Gastroesophageal sphincter (tissue), 4 donors: Measurements from ENCODE around the gene KL. TPM values are rescaled to one million over a fixed set of nuclear protein-coding genes. Genes with fewer than 3 reads are reported as not detected.

Experiments
- ATAC-seq: fragments of 150-250 bp; one replicate; pipeline ENCODE4 v1.9.1; 2016; ENCODE audit warnings: mild to moderate bottlenecking, moderate library complexity
- H3K27ac ChIP-seq, 4 donors: fragments of 200-600 bp; sonication (generic) in 3 of 4; 1 replicate in 3 of 4; 2 replicates in 1 of 4; pipeline ENCODE4 v1.5.1; 2016 to 2019
- H3K27me3 ChIP-seq: fragments of 200-600 bp; sonication (generic); one replicate; pipeline ENCODE4 v1.5.1; 2019
- H3K36me3 ChIP-seq, 2 donors: fragments of 200-600 bp; sonication (generic); one replicate each; pipeline ENCODE4 v1.5.1; 2019; ENCODE audit warnings: control low read depth in 1 of 2
- H3K4me1 ChIP-seq, 3 donors: fragments of 200-600 bp; sonication (generic); 1 replicate in 2 of 3; 2 replicates in 1 of 3; pipeline ENCODE4 v1.5.1; 2016 to 2019; ENCODE audit warnings: control low read depth in 2 of 3
- H3K4me3 ChIP-seq, 2 donors: fragments of 200-600 bp; sonication (generic); one replicate each; pipeline ENCODE4 v1.5.1; 2019; ENCODE audit warnings: mild to moderate bottlenecking in 1 of 2, moderate library complexity in 1 of 2
- H3K9me3 ChIP-seq, 3 donors: fragments of 200-600 bp; sonication (generic); one replicate each; pipeline ENCODE4 v1.5.1; 2017 to 2019; ENCODE audit warnings: control low read depth in 2 of 3
- EP300 ChIP-seq: sonication (generic); formaldehyde crosslinking; IDR thresholded peaks from one replicate; pipeline ENCODE4 v1.6.1; 2017; ENCODE audit warnings: antibody characterized with exemption, mild to moderate bottlenecking
- POLR2A ChIP-seq, 2 donors: fragments of 450-650 bp; IDR thresholded peaks; one replicate each; pipeline ENCODE4 v1.6.1; 2017; ENCODE audit warnings: antibody characterized with exemption in 2 of 2, mild to moderate bottlenecking in 2 of 2, moderate library complexity in 1 of 2
- POLR2AphosphoS5 ChIP-seq: sonication (generic); formaldehyde crosslinking; IDR thresholded peaks from one replicate; pipeline ENCODE4 v1.6.1; 2017; ENCODE audit warnings: antibody characterized with exemption
- WGBS, 2 donors: methylation state at CpG; one replicate each; pipeline ENCODE4 v1.1.5; 2018; ENCODE audit warnings: low coverage in 1 of 2; 5-methylcytosine and 5-hydroxymethylcytosine counted together
- total RNA-seq, 4 donors: library from RNA; depleted of rRNA; stranded (reverse); fragments of >200 nt; gene quantifications; one replicate each; pipeline ENCODE4 v1.1.0, GENCODE V29; 2016
- TF ChIP-seq, protein P1 (sequence below), 4 experiments: fragments of 200-600 bp in 2 of 4; fragments of 450-650 bp in 2 of 4; sonication (generic) in 1 of 4; IDR thresholded peaks; one replicate each; pipeline ENCODE4 v1.5.1; 2017 to 2019; ENCODE audit warnings: antibody characterized with exemption in 4 of 4, mild to moderate bottlenecking in 2 of 4, moderate library complexity in 2 of 4

The KL gene
- total RNA-seq, 4 donors from 2014 or later, result 1.7 to 6.6 (median 3.4) TPM

DNA sequence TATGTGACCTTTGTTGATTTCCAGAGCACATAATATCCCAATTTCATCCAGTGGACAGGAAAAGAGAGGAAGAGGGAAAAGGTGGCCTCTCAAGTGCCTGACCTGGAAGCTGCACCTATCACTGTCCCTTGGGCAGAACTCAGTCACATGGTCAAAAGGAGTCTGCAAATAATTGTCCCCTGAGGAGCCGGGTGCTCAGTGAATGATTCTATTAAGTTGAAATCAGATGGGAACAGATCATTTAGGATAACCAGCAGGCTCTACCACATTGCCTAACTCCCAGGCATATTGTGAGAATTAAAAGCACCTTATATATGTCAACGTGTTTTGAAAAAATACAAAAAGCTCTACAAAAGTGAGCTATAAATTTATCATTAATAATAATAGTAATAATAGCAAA, 6.8 kb downstream of the KL start:
- Histone ChIP-seq H3K27ac (no peak overlapping the region), H3K4me1 (peaks cover 0 to 5% (median 0%) of the 10 kb centered on the region in 3 donors), H3K36me3 (no peaks in the 10 kb centered on the region), H3K4me3 (no peak overlapping the region), H3K27me3 (no peaks in the 10 kb centered on the region), H3K9me3 (no peaks in the 10 kb centered on the region)
- TF ChIP-seq, protein P1, sequence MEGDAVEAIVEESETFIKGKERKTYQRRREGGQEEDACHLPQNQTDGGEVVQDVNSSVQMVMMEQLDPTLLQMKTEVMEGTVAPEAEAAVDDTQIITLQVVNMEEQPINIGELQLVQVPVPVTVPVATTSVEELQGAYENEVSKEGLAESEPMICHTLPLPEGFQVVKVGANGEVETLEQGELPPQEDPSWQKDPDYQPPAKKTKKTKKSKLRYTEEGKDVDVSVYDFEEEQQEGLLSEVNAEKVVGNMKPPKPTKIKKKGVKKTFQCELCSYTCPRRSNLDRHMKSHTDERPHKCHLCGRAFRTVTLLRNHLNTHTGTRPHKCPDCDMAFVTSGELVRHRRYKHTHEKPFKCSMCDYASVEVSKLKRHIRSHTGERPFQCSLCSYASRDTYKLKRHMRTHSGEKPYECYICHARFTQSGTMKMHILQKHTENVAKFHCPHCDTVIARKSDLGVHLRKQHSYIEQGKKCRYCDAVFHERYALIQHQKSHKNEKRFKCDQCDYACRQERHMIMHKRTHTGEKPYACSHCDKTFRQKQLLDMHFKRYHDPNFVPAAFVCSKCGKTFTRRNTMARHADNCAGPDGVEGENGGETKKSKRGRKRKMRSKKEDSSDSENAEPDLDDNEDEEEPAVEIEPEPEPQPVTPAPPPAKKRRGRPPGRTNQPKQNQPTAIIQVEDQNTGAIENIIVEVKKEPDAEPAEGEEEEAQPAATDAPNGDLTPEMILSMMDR (IDR thresholded peaks at IDR 0.05), result no peak
- TF ChIP-seq POLR2AphosphoS5 (no peak), POLR2A (IDR thresholded peaks at IDR 0.05) (no peak)
- no peak for ATAC-seq
- WGBS, 2 donors, result 78 to 79% methylated on average over 2 of the region's 2 CpGs

DNA sequence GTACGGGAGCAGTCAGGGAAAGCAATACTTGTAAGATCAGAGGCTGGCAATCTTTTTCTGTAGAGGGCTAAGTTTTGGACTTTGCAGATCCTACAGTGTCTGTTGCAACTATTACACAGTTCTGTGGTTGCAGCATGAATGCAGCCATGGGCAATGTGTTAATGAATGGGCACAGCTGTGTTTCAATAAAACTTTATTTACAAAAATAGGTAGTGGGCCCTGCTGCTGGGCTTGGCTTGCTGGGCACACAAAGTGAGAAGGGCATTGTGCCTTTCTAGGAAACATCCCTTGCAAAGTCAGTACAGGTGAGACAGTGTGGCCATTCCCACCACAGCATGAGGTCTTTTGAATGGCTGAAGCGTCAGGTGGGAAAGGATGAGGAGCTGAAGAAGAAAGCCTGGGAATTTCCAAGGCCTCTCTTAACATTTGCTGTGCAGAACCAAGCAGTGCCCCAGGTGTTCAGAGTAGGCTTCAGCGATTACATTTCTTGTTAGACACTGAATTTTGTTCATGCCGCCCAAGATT, 9.1 kb downstream of the KL start:
- H3K27me3 ChIP-seq, result no peaks in the 10 kb centered on the region
- H3K27ac ChIP-seq, result no peak overlapping the region
- no peak for TF ChIP-seq POLR2AphosphoS5
- TF ChIP-seq, protein P1 (IDR thresholded peaks at IDR 0.05), result no peak
- no peak for TF ChIP-seq EP300
- TF ChIP-seq POLR2A (IDR thresholded peaks at IDR 0.05), result no peak
- no peaks in the 10 kb centered on the region for H3K36me3 ChIP-seq
- no peak for ATAC-seq
- no peaks in the 10 kb centered on the region for H3K9me3 ChIP-seq
- H3K4me1 ChIP-seq, result no peaks in the 10 kb centered on the region
- no peak overlapping the region for H3K4me3 ChIP-seq
- 67 to 73% methylated on average over 3 to 4 of the region's 4 CpGs for WGBS, 2 donors

DNA sequence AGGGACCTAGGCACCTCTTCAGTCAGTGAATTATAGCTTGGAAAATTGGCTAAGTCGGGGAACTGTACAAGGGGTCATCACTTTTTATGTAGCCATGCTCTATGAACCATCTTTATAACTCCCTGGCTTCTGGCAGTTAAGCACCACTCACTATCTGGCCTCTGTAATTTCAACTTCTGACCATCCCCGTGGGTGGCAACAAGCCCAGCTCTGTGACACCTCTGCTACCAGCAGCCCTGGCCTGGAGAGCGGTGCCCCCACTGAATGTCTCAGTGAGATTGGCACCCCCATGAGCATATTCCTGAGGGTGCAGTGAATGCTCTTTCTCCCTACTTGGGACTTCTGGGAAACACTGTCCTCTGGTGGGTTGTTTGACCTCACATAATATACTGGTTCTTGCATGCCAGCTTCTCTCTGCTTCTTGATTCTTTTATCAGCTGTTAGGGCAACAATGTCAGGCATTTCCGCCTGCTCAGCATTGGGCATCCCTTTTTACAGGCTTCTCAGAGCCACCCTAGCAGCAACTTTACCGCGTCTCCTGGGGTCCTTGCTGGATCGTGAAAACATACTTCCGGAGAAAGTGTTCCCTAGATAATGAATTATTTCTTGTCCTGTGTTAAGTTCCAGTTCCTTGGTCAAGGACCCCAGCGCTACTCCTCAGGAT, 10.4 kb downstream of the KL start:
- no peak for ATAC-seq
- no peak for TF ChIP-seq POLR2AphosphoS5
- TF ChIP-seq POLR2A (IDR thresholded peaks at IDR 0.05), result no peak
- TF ChIP-seq, protein P1 (IDR thresholded peaks at IDR 0.05), result no peak
- TF ChIP-seq EP300, result no peak
- H3K9me3 ChIP-seq, result no peaks in the 10 kb centered on the region
- WGBS, 2 donors, result 100% methylated on average over 6 to 9 of the region's 9 CpGs
- H3K4me1 ChIP-seq, result no peaks in the 10 kb centered on the region
- no peak overlapping the region for H3K27ac ChIP-seq
- no peak overlapping the region for H3K4me3 ChIP-seq
- H3K27me3 ChIP-seq, result no peaks in the 10 kb centered on the region
- H3K36me3 ChIP-seq, result no peaks in the 10 kb centered on the region

DNA sequence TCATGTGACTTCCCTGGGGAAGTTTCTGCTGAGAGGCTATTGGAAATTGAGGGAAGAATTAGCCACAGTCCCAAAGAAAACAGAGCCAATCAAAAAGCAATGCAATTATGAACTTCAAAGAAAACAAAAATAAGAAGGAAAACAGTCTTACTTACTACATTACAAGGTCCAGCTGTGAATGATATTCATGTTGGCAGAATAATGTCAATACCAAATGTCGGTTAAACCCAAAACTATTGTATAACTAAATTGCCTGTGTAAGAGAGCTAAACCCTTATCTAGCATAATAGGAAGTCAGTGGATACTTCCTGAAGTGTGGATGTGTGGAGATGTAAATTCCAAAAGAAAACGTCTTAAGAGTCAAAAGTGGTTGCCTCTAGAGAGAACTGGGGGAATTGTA, 12.4 kb downstream of the KL start:
- Histone ChIP-seq H3K4me3 (no peak overlapping the region), H3K9me3 (no peaks in the 10 kb centered on the region), H3K4me1 (peaks cover 0 to 5% (median 0%) of the 10 kb centered on the region in 3 donors), H3K27me3 (no peaks in the 10 kb centered on the region), H3K27ac (no peak overlapping the region), H3K36me3 (no peaks in the 10 kb centered on the region)
- TF ChIP-seq POLR2AphosphoS5 (no peak), POLR2A (IDR thresholded peaks at IDR 0.05) (no peak), EP300 (no peak)
- TF ChIP-seq, protein P1 (IDR thresholded peaks at IDR 0.05), result no peak
- WGBS, 2 donors, result 58 to 64% methylated on average over 2 of the region's 2 CpGs
- ATAC-seq, result no peak

DNA sequence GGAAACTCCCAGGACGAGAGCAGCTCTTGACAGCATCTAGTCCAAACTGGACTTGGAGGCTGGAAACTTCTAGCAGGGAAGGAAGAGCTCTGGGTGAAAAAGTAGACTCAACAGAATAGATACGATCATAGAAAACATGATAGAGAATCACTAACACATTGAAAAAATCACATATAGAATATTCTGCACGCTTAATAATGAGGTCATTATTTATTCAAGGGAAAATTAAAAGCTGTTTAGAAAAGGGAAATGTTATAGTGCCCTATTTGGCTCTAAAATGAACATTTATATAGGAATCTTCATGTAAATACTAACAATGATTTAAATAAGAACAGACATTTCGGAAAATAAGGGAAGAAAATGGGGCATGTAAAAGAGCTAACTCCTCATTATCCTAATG, 15.1 kb downstream of the KL start:
- no peak overlapping the region for H3K27ac ChIP-seq
- no peaks in the 10 kb centered on the region for H3K27me3 ChIP-seq
- H3K4me3 ChIP-seq, result no peak overlapping the region
- ATAC-seq, result no peak
- H3K36me3 ChIP-seq, result no peaks in the 10 kb centered on the region
- WGBS, 2 donors, result 91 to 92% methylated on average over 4 of the region's 4 CpGs
- H3K9me3 ChIP-seq, result no peaks in the 10 kb centered on the region
- peaks cover 0 to 8% (median 0%) of the 10 kb centered on the region in 3 donors for H3K4me1 ChIP-seq
- TF ChIP-seq POLR2AphosphoS5 (no peak), POLR2A (IDR thresholded peaks at IDR 0.05) (no peak), EP300 (no peak)
- TF ChIP-seq, protein P1 (IDR thresholded peaks at IDR 0.05), result no peak
